Dendritic cell treated with granulocyte-macrophage colony-stimulating factor and Interleukin-4, amounts not matched to agents 40 ng/mL and 50 ng/mL, for 4 days (primary cell): ENCODE measurements around the gene CGB5.
"Not testable (repeated sequence)": the region's sequence is repeated elsewhere in the genome, so short reads cannot be mapped to it uniquely, and the experiment has no call there.

Source experiments
- H3K27ac Mint-ChIP-seq: one replicate; pipeline ENCODE4 v1.8.0; 2022; ENCODE audit warnings: mild to moderate bottlenecking, mixed read lengths
- H3K27me3 Mint-ChIP-seq: one replicate; pipeline ENCODE4 v1.8.0; 2022; ENCODE audit warnings: mild to moderate bottlenecking, mixed read lengths
- H3K36me3 Mint-ChIP-seq: one replicate; pipeline ENCODE4 v1.8.0; 2022; ENCODE audit warnings: low read depth, mixed read lengths
- H3K4me1 Mint-ChIP-seq: one replicate; pipeline ENCODE4 v1.8.0; 2022; ENCODE audit warnings: low read depth, mixed read lengths
- H3K4me3 Mint-ChIP-seq: one replicate; pipeline ENCODE4 v1.8.0; 2022; ENCODE audit warnings: mild to moderate bottlenecking, moderate library complexity, mixed read lengths
- H3K9me3 Mint-ChIP-seq: one replicate; pipeline ENCODE4 v1.8.0; 2022; ENCODE audit warnings: mixed read lengths
- intact Hi-C: fragments of 100-400 bp; cut with micrococcal nuclease; formaldehyde crosslinking; loops from one replicate; pipeline ENCODE4 v1.15.0; 2022

CGB5 gene

DNA sequence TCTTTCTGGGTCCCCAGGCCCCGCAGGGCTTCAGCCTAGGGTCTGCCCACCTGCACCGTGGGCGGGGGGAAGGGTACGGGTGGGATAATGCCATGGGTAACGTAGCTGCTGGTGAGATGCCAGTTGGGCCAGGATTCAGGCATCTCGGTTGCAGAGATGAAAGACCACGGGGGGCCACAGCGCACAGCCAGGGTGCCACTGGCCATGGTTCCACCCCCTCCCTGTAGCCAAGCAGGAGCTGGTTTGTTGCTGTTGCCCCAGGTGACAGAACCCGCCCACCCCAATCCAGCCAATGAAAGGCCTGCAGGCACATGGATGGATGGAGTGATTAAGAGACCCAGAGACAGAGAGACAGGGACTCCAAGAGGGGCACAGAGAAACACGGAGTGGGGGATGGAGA, 14.9 kb downstream of the CGB5 start:
- H3K4me3 Mint-ChIP-seq, result no peak overlapping the region
- intact Hi-C loops, result no loop called here
- no peaks in the 10 kb centered on the region for H3K9me3 Mint-ChIP-seq
- peaks cover 92% of the 10 kb centered on the region for H3K27me3 Mint-ChIP-seq
- no peak overlapping the region for H3K27ac Mint-ChIP-seq
- H3K4me1 Mint-ChIP-seq, result peaks cover 24% of the 10 kb centered on the region
- no peaks in the 10 kb centered on the region for H3K36me3 Mint-ChIP-seq

DNA sequence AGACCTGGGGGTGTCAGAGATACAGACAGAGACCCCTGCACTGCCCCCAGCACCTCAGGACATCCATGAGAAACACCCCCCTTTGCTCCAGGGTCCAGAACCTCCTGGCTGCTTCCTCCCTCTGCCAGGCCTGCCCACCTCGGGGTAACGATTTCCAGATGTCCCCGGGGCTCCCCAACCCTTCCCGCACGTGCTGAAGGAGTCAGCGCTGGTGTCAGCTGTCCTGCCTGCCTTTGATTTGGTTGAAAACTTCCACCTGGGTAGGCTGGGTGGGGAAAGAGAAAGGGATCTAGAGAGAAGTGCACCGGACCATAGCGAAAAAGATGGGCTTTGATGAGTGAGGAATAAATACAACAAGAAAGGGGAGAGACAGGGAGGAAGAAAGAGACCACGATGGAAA, 15.4 kb downstream of the CGB5 start:
- no peak overlapping the region for H3K27ac Mint-ChIP-seq
- H3K36me3 Mint-ChIP-seq, result no peaks in the 10 kb centered on the region
- no peak overlapping the region for H3K4me3 Mint-ChIP-seq
- peaks cover 24% of the 10 kb centered on the region for H3K4me1 Mint-ChIP-seq
- no peaks in the 10 kb centered on the region for H3K9me3 Mint-ChIP-seq
- intact Hi-C loops, result no loop called here
- H3K27me3 Mint-ChIP-seq, result peaks cover 92% of the 10 kb centered on the region

DNA sequence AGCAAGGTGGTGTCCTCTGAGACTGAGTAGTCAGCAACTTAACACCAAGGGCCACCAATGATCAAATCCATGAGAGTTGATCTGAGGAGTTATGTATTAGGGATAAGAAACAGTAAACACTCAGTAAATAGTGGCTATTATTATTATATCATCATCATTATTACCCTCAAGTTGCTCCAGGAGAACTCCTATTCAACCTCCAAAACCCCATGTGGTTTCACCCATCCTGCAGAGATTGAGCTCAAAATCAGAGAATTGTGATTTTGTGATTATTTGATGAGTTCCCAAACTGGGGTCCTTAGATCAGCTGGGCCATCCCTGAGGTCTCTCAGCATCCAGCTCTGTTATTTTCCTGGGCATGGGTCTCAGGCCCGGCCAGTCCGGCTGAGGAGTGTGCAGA, 17.4 kb downstream of the CGB5 start:
- no peaks in the 10 kb centered on the region for H3K9me3 Mint-ChIP-seq
- no peak overlapping the region for H3K4me3 Mint-ChIP-seq
- peaks cover 93% of the 10 kb centered on the region for H3K27me3 Mint-ChIP-seq
- peaks cover 23% of the 10 kb centered on the region for H3K4me1 Mint-ChIP-seq
- intact Hi-C loops, result no loop called here
- H3K27ac Mint-ChIP-seq, result no peak overlapping the region
- H3K36me3 Mint-ChIP-seq, result no peaks in the 10 kb centered on the region

DNA sequence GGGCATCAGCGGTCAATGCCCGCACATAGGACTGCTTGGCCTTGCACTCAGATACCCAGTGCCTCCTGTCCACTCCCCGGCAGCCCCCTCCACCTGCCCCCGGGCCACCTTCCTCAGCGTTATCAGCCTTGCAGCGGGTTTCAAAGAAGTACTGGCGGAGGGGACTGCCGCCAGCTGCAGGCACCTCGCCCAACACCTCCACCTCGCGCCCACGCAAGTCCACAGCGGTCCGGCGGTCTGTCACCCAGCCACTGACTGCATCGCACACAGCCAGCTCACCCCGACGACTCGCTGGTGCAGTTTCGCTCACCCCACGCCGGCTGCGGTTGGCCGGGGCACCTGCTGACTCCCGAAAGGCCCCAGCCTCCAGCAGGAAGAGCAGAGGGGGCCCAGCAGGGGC, 17.8 kb downstream of the CGB5 start:
- intact Hi-C loops, result no loop called here
- Mint-ChIP-seq H3K27ac (no peak overlapping the region), H3K4me1 (peaks cover 19% of the 10 kb centered on the region), H3K27me3 (peaks cover 93% of the 10 kb centered on the region), H3K9me3 (no peaks in the 10 kb centered on the region), H3K36me3 (no peaks in the 10 kb centered on the region), H3K4me3 (no peak overlapping the region)

DNA sequence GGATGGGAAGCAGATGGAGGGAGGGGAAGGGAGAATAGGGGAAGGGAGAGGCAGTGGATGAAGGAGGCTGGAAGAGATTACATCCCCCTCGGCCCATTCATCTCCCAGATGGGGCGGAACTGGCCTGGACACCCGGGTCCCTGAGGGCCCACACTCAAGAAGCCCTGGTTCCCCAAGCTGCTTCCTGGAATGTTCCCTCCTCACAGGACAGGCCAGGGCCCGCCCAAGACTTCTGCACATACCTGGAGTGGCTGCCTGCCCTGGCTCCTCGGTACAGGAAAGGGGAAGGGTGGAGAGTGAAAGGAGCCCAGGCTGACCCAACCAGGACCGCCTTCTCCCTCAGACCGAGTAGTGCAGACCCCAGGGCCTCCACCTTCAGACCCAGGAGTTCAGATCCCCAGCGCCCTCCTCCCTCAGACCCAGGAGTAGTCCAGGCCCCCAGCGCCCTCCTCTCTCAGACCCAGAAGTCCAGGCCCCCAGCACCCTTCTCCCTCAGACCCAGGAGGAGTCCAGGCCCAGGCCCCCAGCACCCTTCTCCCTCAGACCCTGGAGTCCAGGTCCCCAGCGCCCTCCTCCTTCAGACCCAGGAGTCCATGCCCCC, 20.5 kb downstream of the CGB5 start:
- Mint-ChIP-seq H3K4me3 (no peak overlapping the region), H3K27ac (no peak overlapping the region), H3K27me3 (peaks cover 91% of the 10 kb centered on the region), H3K4me1 (no peaks in the 10 kb centered on the region), H3K9me3 (no peaks in the 10 kb centered on the region), H3K36me3 (no peaks in the 10 kb centered on the region)
- intact Hi-C loops, result no loop called here

DNA sequence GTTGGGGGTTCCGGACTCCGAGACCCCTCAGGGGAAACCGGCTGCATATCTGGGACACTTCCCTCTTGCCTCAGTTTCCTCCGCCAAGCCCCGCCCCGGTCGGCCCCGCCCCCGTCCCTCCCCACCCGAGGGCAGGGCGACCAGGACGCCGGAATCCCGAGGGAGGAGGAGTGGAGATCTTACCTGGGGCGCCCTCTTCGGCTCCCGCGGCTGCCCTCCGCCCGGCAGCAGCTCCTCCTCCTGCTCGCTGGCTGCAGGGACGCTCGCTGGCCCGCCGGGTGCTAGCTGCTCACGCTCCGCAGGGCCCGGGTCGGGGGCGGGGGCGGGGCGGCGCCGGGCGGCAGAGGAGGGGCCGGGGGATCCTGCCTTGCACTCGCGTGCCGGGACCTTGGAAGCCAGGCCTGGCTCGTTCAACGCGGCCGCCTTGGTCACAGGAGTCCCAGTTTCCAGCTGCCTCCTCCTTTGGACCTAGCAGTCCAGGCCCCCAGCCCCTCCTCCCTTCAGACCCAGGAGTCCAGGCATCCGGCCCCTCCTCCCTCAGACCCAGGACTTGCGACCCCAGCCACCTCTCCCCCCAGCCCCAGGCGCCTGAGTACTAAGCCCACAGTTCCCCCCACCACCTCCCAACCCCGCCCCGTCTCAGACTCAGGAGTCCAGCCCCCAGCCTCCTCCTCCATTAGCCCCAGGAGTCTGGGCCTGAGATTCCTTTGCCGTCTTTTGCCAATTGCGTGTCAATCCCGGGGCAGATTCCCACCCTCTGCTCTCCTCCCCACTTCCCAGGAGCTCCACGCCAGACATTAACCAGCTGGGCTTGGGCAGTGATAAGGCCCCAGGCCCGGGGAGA, 21.3 kb downstream of the CGB5 start, which contains the start of gene NTF4:
Gene NTF4, minus strand, starts transcription at position 51 of the 844 bp plus-strand sequence. CDS start 2,821 bp downstream, outside the sequence.
- Mint-ChIP-seq H3K27me3 (peaks cover 92% of the 10 kb centered on the region), H3K4me3 (no peak within 1 kb of the TSS), H3K4me1 (no peaks in the 10 kb centered on the region), H3K36me3 (no peaks in the 10 kb centered on the region), H3K9me3 (no peaks in the 10 kb centered on the region), H3K27ac (no peak within 1 kb of the TSS)
- intact Hi-C loops, result no loop called here

DNA sequence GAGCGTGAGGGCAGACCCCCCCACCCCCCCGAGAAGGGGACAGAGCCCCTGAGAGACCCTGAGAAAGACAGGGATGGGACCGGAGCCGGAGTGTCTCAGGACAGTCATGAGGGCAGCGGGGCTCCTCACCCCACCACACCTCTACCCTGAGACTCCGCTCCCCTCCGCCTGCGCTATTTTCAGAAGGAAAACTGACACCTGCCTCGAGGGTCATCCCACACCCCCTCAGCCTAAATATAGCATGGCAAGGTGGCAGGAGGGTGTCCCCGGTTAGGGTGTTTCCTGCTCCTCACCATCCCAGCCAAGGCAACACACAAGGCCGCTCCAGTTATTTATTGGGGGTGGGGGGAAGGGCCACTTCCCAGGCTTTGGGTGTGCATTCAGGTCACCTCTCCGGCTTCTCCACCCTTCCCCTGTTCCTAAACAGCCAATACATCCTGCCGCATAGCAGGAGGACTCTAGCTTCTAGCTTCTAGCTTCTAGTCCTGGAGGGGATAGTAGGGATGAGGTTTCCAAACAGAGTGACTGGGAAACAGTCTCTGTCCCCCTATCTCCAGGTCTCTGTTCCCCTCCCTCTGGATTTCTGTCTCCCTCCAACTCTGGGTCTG, 22.4 kb downstream of the CGB5 start:
- Mint-ChIP-seq H3K27me3 (peaks cover 92% of the 10 kb centered on the region), H3K27ac (no peak overlapping the region), H3K4me1 (no peaks in the 10 kb centered on the region), H3K36me3 (no peaks in the 10 kb centered on the region), H3K9me3 (no peaks in the 10 kb centered on the region), H3K4me3 (no peak overlapping the region)
- intact Hi-C loops, result no loop called here

DNA sequence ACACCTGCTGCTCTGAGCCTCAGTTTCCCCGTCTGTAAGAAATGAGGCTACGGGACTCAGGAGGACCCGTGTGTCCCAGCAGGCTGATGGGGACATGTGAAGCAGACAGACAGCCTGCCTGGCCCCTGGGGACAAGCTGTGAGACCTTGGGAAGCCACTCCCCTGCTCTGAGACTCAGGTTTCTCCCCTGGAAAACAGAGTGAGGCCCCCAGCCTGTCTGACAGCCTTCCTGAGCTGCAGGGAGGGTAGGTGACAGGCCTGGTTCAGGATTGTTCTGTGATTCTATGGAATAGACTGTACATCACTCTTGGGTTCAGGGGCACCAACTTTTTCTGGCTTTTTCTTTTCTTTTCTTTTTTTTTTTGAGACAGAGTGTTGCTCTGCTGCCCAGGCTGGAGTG, 23.9 kb downstream of the CGB5 start:
- Mint-ChIP-seq H3K9me3 (no peaks in the 10 kb centered on the region), H3K36me3 (no peaks in the 10 kb centered on the region), H3K4me3 (no peak overlapping the region), H3K27me3 (peaks cover 89% of the 10 kb centered on the region), H3K27ac (no peak overlapping the region), H3K4me1 (peaks cover under 1% of the 10 kb centered on the region)
- intact Hi-C loops, result no loop called here

DNA sequence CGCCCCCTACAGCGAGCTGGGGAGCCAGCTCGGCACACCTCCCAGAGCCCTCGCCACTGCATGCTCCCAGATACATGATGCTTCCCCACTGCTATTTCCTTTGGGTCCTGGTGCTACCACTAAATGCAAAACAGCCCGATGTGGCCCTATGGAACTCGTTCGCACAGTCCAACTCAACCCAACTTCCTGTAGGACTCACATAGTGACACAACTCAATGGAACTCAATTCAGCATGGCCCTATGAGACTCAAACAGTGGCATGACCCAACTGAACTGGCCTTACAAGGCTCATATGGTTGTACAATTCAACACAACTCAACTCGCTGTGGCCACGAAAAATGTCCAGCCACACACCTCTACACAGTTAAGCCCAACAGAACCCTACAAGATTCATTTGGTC, 25.4 kb downstream of the CGB5 start:
- intact Hi-C loops, result no loop called here
- Mint-ChIP-seq H3K27ac (no peak overlapping the region), H3K9me3 (no peaks in the 10 kb centered on the region), H3K4me1 (peaks cover 15% of the 10 kb centered on the region), H3K4me3 (no peak overlapping the region), H3K36me3 (no peaks in the 10 kb centered on the region), H3K27me3 (peaks cover 89% of the 10 kb centered on the region)

DNA sequence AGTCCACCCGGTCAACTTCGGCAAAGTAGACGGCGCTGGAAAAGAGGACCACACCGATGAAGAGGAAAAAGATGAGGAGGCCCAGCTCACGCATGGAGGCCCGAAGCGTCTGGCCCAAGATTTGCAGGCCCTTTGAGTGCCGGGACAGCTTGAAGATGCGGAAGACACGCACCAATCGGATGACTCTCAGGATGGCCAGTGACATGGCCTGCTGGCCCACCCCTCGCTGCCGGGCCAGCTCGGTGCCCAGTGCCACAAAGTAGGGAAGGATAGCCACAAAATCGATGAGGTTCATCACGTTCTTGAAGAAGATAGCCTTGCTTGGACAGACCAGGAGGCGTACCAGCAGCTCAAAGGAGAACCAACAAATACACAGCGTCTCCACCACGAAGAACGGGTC, 26.8 kb downstream of the CGB5 start:
- H3K4me1 Mint-ChIP-seq, result peaks cover 18% of the 10 kb centered on the region
- H3K9me3 Mint-ChIP-seq, result no peaks in the 10 kb centered on the region
- no peak overlapping the region for H3K4me3 Mint-ChIP-seq
- H3K36me3 Mint-ChIP-seq, result no peaks in the 10 kb centered on the region
- intact Hi-C loops, result loop anchor here (5.0 kb wide), 1 partner anchor 137 kb away; no protein-coding TSS in a partner anchor
- H3K27me3 Mint-ChIP-seq, result peaks cover 87% of the 10 kb centered on the region
- H3K27ac Mint-ChIP-seq, result no peak overlapping the region

DNA sequence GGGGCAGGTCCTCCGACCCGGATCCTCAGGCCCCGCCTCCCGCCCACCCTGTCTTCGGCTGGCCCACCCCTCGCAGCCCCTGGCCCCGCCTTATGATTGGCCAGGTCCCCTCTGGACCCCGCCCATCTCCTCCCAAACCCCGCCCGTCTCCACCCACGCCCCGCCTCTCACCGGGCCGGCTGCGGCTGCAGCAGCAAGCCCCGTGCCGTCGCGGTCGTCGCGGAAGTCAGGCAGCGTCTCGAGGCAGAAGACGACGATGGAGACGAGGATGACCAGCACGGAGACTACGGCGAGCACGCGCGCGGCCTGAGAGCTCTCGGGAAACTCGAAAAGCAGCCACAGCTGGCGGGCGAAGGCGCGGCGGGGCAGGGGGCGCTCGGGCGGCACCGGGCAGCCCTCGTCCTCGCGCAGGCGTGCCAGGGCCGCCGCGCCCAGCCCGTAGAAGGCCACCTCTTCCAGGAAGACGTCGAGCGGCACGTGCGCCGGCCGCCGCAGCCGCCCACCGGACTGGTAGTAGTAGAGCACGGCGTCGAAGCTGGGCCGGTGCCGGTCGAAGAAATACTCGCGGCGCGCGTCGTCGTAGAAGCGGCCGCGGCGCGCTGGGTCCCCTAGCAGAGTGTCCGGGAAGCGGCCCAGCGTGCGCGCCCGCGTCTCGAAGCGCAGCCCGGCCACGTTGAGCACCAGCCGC, 28.4 kb downstream of the CGB5 start:
- peaks cover 18% of the 10 kb centered on the region for H3K4me1 Mint-ChIP-seq
- intact Hi-C loops, result loop anchor here (5.0 kb wide), 1 partner anchor 135 kb away; no protein-coding TSS in a partner anchor
- H3K9me3 Mint-ChIP-seq, result no peaks in the 10 kb centered on the region
- H3K36me3 Mint-ChIP-seq, result no peaks in the 10 kb centered on the region
- H3K27ac Mint-ChIP-seq, result no peak overlapping the region
- H3K4me3 Mint-ChIP-seq, result no peak overlapping the region
- peaks cover 77% of the 10 kb centered on the region for H3K27me3 Mint-ChIP-seq

DNA sequence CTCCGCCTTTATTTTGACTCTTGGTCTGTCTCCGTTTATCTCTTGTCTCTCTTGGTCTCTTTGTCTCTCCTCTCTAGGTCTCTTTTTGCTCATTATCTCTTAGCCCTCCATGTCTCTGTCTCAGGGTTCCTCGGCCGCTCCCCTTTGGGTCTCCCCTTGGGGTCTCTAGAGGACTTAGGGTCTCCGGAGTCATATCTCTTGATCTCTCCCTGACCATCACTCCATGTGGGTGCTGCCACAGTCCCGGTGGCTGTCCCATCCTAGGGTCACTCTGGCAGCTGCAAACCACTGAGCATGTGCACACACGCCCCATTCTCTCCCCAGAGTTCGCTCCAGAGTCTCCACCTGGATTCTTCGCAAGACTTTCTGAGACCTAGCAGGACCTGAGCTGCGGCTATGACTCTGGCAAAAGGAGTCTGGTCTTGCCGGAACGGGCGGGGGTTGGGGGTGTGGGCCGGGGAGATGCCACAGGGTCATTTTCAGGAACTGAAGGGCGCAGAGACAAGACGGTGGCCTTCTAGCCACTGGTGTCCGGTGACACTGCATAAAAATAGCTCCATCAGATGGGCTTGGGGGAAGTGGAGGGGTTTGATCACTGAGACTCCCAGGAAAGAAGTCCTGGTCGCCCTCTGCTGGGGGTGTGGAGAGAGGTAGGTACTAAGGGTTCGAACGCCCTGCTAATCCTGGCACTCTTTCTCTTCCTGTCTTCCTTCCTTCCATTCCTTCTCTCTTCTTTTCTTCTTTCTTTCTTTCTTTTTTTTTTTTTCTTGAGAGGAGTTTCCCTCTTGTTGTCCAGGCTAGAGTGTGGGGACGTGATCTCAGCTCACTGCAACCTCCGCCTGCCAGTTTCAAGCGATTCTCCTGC, 30.1 kb downstream of the CGB5 start:
- H3K9me3 Mint-ChIP-seq, result no peaks in the 10 kb centered on the region
- intact Hi-C loops, result loop anchor here (5.0 kb wide), 1 partner anchor 134 kb away; no protein-coding TSS in a partner anchor
- no peaks in the 10 kb centered on the region for H3K36me3 Mint-ChIP-seq
- H3K27me3 Mint-ChIP-seq, result peaks cover 65% of the 10 kb centered on the region
- no peak overlapping the region for H3K4me3 Mint-ChIP-seq
- H3K4me1 Mint-ChIP-seq, result peaks cover 18% of the 10 kb centered on the region
- H3K27ac Mint-ChIP-seq, result no peak overlapping the region

DNA sequence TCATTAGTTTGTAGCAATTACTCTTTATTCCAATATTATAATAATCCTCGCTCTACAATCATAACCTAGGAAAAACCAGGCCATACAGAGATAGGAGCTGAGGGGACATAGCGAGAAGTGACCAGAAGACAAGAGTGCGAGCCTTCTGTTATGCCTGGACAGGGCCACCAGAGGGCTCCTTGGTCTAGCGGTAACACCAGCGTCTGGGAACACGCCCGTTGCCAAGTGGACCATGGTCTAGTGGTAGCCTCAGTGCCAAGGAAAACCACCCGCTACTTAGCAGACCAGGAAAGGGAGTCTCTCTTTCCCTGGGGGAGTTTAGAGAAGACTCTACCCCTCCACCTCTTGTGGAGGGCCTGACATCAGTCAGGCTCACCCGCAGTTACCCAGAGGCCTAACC, 31.2 kb downstream of the CGB5 start:
- not testable (repeated sequence) for H3K36me3 Mint-ChIP-seq, H3K4me3 Mint-ChIP-seq, H3K27ac Mint-ChIP-seq, H3K9me3 Mint-ChIP-seq
- peaks cover 18% of the 10 kb centered on the region for H3K4me1 Mint-ChIP-seq
- intact Hi-C loops, result loop anchor here (5.0 kb wide), 1 partner anchor 132 kb away; no protein-coding TSS in a partner anchor
- H3K27me3 Mint-ChIP-seq, result peaks cover 56% of the 10 kb centered on the region
